Fibroblast of the aortic adventitia (primary cell): ENCODE data around the gene DMWD. TPM values are rescaled to one million over a fixed set of nuclear protein-coding genes. Genes with fewer than 3 reads are reported as not detected.

ENCODE experiments used
- DNase-seq: peaks from one replicate; pipeline ENCODE4 v3.0.0-alpha.2; 2010; ENCODE audit warnings: low read depth
- H3K4me3 ChIP-seq: 2 replicates; pipeline ENCODE4 v1.5.1; 2011; ENCODE audit warnings: low read depth, mild to moderate bottlenecking, control low read depth, low read length, moderate library complexity
- CTCF ChIP-seq: IDR thresholded peaks from 2 replicates; pipeline ENCODE4 v1.5.1; 2011; ENCODE audit warnings: mild to moderate bottlenecking, low read length, control low read depth, inconsistent platforms; ENCODE audit not compliant: insufficient read depth
- total RNA-seq: library from RNA; depleted of rRNA; stranded (reverse); fragments of >200 nt; gene quantifications from 2 replicates; pipeline ENCODE4 v1.2.3, GENCODE V29; 2012; ENCODE audit warnings: low replicate concordance

The DMWD gene
- total RNA-seq, 1 donor, result 41.4 TPM

DNA sequence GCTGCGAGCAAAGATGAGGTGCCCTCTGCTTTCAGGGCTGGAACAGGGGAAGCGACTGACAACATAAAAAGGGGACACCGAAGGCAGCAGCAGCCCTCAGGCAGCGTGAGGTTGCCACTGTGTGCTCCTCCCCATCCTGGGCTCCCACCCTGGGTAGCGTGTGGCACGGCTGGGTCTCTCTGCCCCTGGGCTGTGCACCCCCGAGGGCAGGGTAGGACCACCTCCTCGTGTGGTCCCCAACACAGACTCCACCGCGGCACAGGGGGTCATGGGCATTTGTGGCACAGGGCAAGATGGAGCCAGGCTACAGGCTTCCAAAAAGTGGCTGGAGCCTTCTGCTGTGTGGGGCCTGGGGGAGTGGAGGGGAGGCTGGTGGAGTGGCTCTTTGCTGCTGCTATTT lies 28.9 kb upstream of the DMWD start:
- TF ChIP-seq CTCF, result no peak
- H3K4me3 ChIP-seq, result no peak overlapping the region

GRCh38 chr19:45821103-45821521 lies 28.5 kb upstream of the DMWD start:
- TF ChIP-seq CTCF, result no peak
- no peak overlapping the region for H3K4me3 ChIP-seq
- DNase-seq, result no peak

More for the DNA sequence above, 28.9 kb upstream of the DMWD start:
- DNase-seq, result no peak

DNA sequence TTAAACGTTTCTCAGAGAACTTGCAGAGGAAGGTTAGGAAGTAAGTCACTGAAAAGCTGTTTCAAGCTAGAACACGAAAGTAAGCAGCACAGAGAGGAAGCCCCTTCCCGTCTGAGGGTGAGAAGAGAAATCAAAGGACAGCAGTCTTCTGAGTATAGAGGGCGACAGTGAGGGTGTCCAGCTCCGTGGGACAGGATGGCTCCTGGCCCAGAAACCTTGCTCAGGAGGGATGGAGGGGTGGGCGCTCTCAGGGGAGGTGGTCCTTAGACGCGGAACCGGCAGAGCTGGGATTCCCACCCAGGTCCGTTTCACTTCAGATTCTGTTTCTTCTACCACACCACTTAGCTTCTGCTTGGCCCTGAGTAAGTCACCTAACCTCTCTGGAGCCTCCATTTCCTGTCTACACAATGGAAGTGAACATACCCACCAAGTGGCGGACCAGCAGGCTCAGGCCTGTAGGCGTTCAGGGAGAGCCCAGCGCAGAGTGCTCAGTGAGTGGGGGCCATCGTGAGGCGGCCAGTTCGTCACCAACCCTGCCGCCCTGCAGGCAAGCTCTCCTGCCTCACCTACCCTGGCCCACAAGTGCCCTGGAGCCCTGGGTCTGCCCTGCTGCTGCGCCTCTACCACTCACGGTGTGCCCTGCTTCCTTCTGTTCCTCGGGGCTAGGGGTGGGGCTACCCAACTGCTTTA lies 27.9 kb upstream of the DMWD start:
- no peak for DNase-seq
- TF ChIP-seq CTCF, result no peak
- no peak overlapping the region for H3K4me3 ChIP-seq

- no peak for TF ChIP-seq CTCF
- DNase-seq, result no peak
- H3K4me3 ChIP-seq, result no peak overlapping the region
Measured at GRCh38 chr19:45819769-45820168, 27.1 kb upstream of the DMWD start.

DNA sequence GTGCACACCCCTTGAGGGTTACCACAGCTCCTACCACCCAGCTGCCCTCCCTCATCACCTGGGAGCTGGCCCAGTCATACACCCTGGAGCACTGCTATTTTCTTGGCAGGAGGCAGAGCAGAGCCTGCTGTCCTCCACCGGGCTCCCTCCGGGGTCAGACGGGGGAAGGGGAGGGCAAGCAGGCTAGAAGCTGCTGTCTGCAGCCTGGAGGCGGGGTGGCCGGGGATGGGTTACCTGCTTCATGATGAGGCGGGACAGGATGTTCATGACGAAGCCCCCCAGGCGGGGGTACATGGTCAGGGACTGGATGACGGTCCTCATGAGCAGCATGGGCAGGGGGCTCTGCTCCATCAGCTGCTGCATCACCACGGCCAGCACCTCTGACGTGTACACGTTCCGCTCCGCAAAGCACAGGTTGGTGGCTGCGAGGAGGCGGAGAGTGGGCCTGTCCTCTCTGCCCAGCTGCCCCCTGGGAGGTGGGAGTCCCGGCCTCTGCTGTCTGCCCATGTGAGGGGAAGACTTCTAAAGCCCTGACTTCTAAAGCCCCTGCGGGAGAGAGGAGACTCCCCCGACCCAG lies 25.2 kb upstream of the DMWD start:
- H3K4me3 ChIP-seq, result no peak overlapping the region
- no peak for DNase-seq
- TF ChIP-seq CTCF, result no peak

DNA sequence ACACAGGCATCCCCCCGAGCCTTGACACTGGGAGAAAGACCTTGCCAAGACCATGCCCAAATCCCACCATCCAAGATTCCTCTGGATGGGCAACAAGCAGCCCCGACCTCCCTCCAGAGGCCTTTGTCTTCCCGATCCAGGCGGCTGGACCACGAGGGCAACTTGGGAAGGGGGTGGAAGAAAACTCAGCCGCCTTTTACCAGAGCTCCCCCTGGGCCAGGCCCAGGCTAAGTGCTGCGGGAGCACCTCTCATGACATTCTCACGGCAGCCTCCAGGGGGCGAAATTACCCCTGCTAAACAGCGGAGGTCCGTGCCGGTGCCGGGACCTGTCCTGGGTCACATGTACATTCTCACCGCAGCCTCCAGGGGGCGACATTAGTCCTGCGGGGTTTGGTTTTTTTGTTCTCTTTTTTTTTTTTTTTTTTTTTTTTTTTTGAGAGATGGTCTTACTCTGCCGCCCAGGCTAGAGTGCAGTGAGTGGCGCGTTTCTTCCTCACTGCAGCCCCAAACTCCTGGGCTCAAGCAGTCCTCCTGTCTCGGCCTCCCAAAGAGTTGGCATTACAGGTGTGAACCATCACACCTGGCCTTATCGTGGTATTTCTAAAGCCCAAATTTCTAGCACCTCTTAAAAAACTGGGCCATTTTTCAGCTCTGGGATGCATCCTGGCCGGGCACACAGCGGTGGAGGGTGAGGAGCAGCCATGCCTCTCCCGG lies 24.5 kb upstream of the DMWD start:
- TF ChIP-seq CTCF, result peak; percentile 88
- peak; percentile 94 for DNase-seq
- no peak overlapping the region for H3K4me3 ChIP-seq
